ENCODE measurements around the gene VSTM2L. TPM values are rescaled to one million over a fixed set of nuclear protein-coding genes. Genes with fewer than 3 reads are reported as not detected.

VSTM2L gene
- total RNA-seq, 1 donor from 2014 or later, result not detected

GRCh38 chr20:37875460-37876175, 27.3 kb upstream of the VSTM2L start:
- CTCF ChIA-PET, result interaction anchor here (1.0 kb wide), 1 partner anchor 117 kb away, joined by 3 read pairs; no protein-coding TSS in a partner anchor
- intact Hi-C loops (cut with micrococcal nuclease), result no loop called here
- Mint-ChIP-seq H3K4me1 (no peaks in the 10 kb centered on the region), H3K36me3 (ENCODE audit: low read depth) (peaks cover 41% of the 10 kb centered on the region), H3K9me3 (no peaks in the 10 kb centered on the region), H3K4me3 (no peak overlapping the region), H3K27ac (no peak overlapping the region), H3K27me3 (no peaks in the 10 kb centered on the region)
- DNase-seq, result no peak
- POLR2A ChIA-PET, result no interaction called here
- TF ChIP-seq CTCF (IDR thresholded peaks at IDR 0.05), result no peak
- no peak for ATAC-seq (ENCODE audit: low read depth)

DNA sequence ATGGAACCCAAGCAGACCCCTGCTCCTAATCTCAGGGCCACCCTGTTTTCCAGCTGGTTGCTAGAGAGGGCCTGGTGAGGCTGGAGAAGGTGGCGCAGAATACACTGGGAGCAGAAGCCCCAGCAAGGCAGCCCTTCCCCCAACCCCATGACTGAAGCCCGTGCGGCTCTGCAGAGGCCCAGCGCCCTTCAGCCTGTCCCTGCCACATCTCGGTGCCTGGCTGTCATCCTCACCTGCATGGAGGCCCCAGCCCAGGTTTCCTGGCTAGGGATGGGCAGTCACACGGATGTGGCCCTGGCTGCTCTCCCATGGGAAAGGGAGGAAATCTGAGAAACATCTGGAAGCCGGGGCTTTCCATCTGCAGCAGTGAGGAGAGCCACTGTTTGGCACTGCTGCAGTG, 26.1 kb upstream of the VSTM2L start:
- H3K27me3 Mint-ChIP-seq, result no peaks in the 10 kb centered on the region
- intact Hi-C loops (cut with micrococcal nuclease), result no loop called here
- CTCF ChIA-PET, result no interaction called here
- no peaks in the 10 kb centered on the region for H3K4me1 Mint-ChIP-seq
- POLR2A ChIA-PET, result no interaction called here
- DNase-seq, result no peak
- TF ChIP-seq CTCF (IDR thresholded peaks at IDR 0.05), result no peak
- no peak for ATAC-seq (ENCODE audit: low read depth)
- peaks cover 29% of the 10 kb centered on the region for H3K36me3 Mint-ChIP-seq (ENCODE audit: low read depth)
- no peak overlapping the region for H3K27ac Mint-ChIP-seq
- H3K4me3 Mint-ChIP-seq, result no peak overlapping the region
- H3K9me3 Mint-ChIP-seq, result no peaks in the 10 kb centered on the region

DNA sequence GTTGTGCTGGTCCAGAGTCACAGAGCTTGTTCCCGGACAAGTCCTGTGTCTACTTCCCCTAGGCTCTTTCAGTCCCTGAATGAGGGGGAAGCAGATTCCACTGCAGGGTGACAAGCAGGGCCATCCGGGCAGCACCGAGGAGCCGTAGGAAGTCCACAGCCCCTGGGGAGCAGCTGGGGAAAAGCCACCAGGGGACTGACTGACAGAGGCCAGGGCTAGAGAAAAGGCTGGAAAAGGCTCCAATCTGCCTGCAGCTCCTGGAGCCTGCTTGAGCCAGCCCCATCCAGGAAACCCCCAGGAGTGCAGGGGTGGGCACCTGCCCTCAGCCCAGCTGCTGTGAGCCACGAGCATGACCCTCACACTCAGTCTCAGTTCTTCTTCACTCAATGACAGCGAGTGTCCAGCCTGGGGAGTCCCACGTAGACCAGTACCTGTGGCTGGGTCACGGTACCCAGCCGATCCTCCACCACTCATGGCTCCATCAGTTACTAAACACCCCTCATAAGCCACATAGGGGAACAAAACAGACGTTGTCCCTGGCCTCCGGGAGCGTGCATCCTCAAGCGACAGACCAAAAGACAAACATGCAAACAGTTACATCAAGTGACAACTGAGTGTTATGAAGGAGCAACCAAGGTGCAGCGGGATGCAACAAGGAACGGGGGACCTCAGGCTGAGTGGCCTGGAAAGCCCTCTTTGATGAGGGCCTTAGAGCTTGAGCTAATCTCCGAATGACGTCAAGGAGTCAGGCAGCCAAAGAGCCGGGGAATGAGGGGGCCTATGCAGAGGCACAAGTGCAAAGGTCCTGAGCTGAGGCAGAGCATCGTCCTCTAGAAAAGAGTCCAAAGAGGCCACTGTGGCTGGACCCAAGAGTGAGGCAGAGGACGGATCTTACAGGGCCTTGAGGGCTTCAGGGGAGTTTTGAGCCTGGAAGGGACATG, 24.8 kb upstream of the VSTM2L start:
- intact Hi-C loops (cut with micrococcal nuclease), result no loop called here
- Mint-ChIP-seq H3K9me3 (no peaks in the 10 kb centered on the region), H3K4me3 (no peak overlapping the region), H3K4me1 (no peaks in the 10 kb centered on the region), H3K27ac (no peak overlapping the region), H3K36me3 (ENCODE audit: low read depth) (peaks cover 16% of the 10 kb centered on the region), H3K27me3 (no peaks in the 10 kb centered on the region)
- CTCF ChIA-PET, result no interaction called here
- DNase-seq, result no peak
- POLR2A ChIA-PET, result no interaction called here
- no peak for TF ChIP-seq CTCF (IDR thresholded peaks at IDR 0.05)
- no peak for ATAC-seq (ENCODE audit: low read depth)

- no peak for DNase-seq
- POLR2A ChIA-PET, result no interaction called here
- intact Hi-C loops (cut with micrococcal nuclease), result no loop called here
- CTCF ChIA-PET, result no interaction called here
- no peaks in the 10 kb centered on the region for H3K27me3 Mint-ChIP-seq
- H3K27ac Mint-ChIP-seq, result no peak overlapping the region
- H3K4me3 Mint-ChIP-seq, result no peak overlapping the region
- no peaks in the 10 kb centered on the region for H3K4me1 Mint-ChIP-seq
- H3K9me3 Mint-ChIP-seq, result no peaks in the 10 kb centered on the region
- TF ChIP-seq CTCF (IDR thresholded peaks at IDR 0.05), result no peak
- peaks cover 7% of the 10 kb centered on the region for H3K36me3 Mint-ChIP-seq (ENCODE audit: low read depth)
- no peak for ATAC-seq (ENCODE audit: low read depth)
Measured at GRCh38 chr20:37878835-37879599, 23.9 kb upstream of the VSTM2L start.

DNA sequence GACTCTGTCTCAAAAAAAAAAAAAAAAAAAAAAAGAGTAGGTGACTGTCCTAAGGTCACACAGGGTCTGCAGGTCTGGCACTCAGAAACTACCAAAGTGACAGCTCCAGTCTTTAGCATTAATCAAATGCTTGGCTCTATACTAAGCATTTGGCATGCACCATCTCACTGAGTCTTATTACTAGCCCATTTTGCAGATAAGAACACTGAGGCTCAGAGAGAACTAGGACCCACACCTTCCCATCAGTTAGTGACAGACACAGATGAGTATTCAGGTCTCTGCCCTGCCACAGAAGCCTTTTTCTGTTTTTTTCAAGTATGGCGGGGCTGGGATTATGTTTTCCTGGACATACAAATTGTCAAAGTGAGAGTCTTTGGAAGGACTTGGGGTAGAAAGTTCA, 23.1 kb upstream of the VSTM2L start:
- TF ChIP-seq CTCF (IDR thresholded peaks at IDR 0.05), result no peak
- Mint-ChIP-seq H3K27me3 (no peaks in the 10 kb centered on the region), H3K27ac (no peak overlapping the region), H3K36me3 (ENCODE audit: low read depth) (no peaks in the 10 kb centered on the region), H3K9me3 (no peaks in the 10 kb centered on the region), H3K4me3 (no peak overlapping the region), H3K4me1 (no peaks in the 10 kb centered on the region)
- ChIA-PET CTCF (no interaction called here), POLR2A (no interaction called here)
- no peak for DNase-seq
- ATAC-seq (ENCODE audit: low read depth), result no peak
- intact Hi-C loops (cut with micrococcal nuclease), result no loop called here

Data from activated B cell treated with CpG ODN at 0.5 μM for 24 hours (primary cell).